OCI-LY1 (cell line): ENCODE results near the gene PAX8.
"Not testable (repeated sequence)": the region's sequence is repeated elsewhere in the genome, so short reads cannot be mapped to it uniquely, and the experiment has no call there.

Experiments
- CTCF ChIP-seq: fragments of 200-600 bp; sonication (generic), shearing (Covaris generic); IDR thresholded peaks from 2 replicates; pipeline ENCODE4 v1.5.1; 2017; ENCODE audit warnings: mild to moderate bottlenecking, antibody characterized with exemption, low read length, moderate library complexity, mixed read lengths
- EZH2 ChIP-seq: fragments of 200-600 bp; sonication (generic), shearing (Covaris generic); IDR thresholded peaks from 2 replicates; pipeline ENCODE4 v1.8.0; 2017; ENCODE audit warnings: borderline replicate concordance, mixed run types, mild to moderate bottlenecking, antibody characterized with exemption, low read length, moderate library complexity, mixed read lengths

GRCh38 chr2:113284999-113285398, 6.3 kb upstream of the PAX8 start:
- TF ChIP-seq CTCF, EZH2: not testable (repeated sequence)
